Effector CD8-positive, alpha-beta T cell (primary cell): ENCODE data around the gene NCMAP.

Source experiments
- DNase-seq: peaks from one replicate; lab custom pipeline; 2025; lab: John Stamatoyannopoulos, UW

Gene NCMAP

DNA sequence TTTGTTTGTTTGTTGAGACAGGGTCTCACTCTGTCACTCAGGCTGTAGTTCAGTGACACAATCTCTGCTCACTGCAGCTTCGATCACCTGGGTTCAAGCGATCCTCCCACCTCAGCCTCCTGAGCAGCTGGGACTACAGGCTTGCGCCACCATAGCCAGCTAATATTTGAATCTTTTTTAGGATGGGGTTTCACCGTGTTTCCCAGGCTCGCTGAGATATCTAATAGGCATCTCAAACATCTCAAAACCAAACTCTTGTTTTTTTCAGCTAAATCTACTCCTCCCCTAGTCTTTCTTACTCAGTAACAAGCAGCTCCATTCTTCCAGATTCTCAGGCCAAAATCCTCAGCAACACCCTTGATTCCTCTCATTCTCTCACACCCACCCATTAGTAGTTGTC lies 65.2 kb downstream of the NCMAP start:
- DNase-seq: no peak

DNA sequence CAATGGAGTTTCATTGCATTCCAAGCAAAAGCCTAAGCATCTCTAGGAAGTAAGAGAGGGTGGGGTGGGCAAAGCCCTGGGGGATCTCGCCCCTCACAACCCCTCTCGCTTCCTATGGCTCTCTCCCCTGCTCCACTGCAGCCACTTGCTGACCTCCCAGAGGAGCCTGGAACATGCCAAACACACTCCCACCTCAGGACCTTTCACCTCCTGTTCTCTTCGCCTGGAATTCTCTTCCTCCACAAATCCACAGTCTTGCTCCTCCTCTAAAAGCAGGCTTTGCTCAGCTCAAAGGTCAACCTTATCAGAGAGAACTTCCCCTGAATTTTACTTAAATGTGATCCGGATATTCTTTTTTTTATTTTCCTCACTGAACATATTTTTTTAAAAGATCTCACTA lies 66.3 kb downstream of the NCMAP start:
- DNase-seq: no peak

- DNase-seq: no peak
Observed at GRCh38 chr1:24632832-24633175, 76.9 kb downstream of the NCMAP start.

DNA sequence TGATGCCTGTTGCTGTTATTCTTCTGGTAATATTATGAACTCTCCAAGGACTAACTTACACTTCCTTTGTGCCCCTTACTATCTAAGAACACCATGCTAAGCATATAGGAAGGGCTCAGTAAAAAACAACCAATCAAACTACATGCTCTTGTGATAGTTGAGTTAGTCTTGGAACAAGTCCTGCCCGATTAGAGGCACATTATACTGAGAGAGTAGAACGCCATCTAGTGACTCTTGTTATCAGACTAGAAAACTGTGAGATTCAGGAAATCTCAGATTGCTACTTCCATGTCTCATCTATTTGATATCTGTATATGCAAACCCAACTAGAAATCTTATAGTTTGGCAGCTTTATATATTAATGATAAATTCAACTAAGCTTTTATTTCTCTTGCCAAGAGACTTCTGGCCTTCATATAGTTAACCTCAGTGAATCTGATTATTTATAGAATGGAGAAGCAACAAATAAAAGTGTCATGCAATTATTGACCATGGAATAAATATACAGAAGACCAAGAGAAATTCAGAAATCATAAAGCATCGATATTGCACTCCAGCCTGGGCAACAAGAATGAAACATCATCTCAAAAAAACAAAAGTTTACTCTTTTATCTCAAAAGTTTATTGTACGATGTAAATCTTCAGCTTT lies 79.4 kb downstream of the NCMAP start:
- no peak for DNase-seq

GRCh38 chr1:24636661-24637357 lies 80.9 kb downstream of the NCMAP start:
- no peak for DNase-seq

- DNase-seq: no peak
Observed at GRCh38 chr1:24639094-24639493, 83.2 kb downstream of the NCMAP start.

GRCh38 chr1:24639881-24640280 lies 84.0 kb downstream of the NCMAP start:
- DNase-seq: no peak

GRCh38 chr1:24640288-24640687 lies 84.4 kb downstream of the NCMAP start:
- no peak for DNase-seq

- peak; percentile 7 for DNase-seq
Observed at GRCh38 chr1:24641646-24642151, 85.8 kb downstream of the NCMAP start.

- peak; percentile 97 for DNase-seq
Observed at GRCh38 chr1:24642481-24643362, 86.8 kb downstream of the NCMAP start, which contains the start of gene SRRM1. Gene SRRM1 (plus strand): TSS chr1:24643302. CDS start chr1:24643327, 25 bp downstream.

GRCh38 chr1:24643363-24644099 lies 87.6 kb downstream of the NCMAP start:
- DNase-seq: peak; percentile 33

GRCh38 chr1:24644100-24644384 lies 88.2 kb downstream of the NCMAP start:
- DNase-seq: no peak

- DNase-seq: no peak
Observed at GRCh38 chr1:24648919-24649318, 93.0 kb downstream of the NCMAP start.

- DNase-seq: no peak
Observed at GRCh38 chr1:24652382-24652781, 96.5 kb downstream of the NCMAP start.

DNA sequence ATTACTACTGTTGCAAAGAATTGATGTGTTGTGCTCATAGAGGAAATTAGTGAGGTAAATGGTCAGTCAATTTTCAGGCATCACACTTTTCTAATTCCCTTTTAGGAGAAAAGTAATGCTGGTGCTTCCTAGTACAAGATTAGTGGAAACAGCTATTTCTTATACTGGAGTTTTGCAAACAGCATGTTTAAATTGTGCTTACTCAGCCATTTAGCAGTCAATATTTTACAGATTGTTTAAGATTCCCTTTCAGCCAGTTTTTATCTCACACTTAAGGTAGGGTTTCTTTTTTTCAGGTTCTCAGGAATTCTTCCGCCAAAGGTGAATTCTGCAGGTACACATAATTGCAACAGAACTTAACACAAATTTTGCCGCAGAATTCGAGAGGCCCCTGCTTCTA lies 98.1 kb downstream of the NCMAP start:
- DNase-seq: no peak

DNA sequence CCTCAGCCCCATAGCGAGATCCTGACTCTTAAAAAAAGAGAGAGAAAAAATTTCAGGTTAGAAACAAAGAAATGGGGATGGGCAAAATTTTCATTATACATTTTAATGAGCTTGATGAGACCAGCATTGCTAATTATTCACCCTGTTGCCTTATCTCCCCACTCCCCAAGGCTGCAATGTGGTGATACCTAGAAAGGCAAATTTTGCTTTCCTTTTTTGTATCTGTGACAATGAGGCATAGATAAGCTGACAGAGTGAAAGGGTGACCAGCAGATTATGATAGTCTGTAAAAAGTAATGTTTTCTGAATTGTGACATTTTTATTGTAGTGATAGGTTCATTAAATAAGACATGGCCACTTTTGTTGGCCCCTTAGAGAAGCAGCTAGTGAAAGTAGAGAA lies 100.2 kb downstream of the NCMAP start:
- no peak for DNase-seq

DNA sequence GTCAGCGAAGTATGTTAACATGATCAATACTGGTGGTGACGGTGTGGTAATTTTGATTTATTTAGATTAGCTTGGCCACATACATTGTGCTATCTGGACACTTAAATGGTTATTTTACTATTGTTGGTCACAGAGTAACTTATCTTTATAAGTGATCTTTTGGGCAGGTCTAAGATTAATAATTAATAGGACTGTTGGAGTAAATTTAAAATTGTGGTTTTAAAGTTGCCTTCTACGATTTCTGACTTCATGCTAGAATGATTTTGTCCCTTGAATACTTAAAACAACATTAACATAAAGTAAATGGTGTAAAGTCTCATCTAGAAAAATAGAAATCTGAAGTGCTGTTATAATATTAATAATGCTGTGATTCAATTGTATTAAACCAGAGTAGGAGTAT lies 101.9 kb downstream of the NCMAP start:
- DNase-seq: no peak
